Activated CD4-positive, alpha-beta T cell treated with anti-CD3 and anti-CD28 coated beads for 48 hours (primary cell): Measurements from ENCODE around the gene NEK1.

ENCODE experiments used
- DNase-seq: peaks from one replicate; pipeline ENCODE4 v3.0.0-alpha.2; 2020

Gene NEK1

DNA sequence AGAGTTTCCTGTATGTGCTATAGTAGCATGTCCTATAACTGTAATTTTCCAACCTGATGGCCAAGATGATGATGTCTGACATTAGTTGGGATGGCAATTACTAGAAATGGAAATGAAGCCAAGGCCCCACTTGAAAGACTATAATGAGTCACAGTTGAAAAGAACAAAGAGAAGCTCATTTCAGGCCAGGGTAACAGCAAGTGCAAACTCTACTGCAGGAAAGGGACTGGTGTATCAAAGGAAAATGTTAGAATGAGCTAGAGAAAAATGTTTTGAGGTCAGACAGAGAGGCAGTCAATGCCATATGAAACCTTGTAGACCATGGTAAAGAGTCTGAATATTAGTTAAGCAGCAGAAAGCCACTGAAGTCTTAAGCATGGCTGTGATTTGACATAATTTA, 195.4 kb downstream of the NEK1 start:
- no peak for DNase-seq

DNA sequence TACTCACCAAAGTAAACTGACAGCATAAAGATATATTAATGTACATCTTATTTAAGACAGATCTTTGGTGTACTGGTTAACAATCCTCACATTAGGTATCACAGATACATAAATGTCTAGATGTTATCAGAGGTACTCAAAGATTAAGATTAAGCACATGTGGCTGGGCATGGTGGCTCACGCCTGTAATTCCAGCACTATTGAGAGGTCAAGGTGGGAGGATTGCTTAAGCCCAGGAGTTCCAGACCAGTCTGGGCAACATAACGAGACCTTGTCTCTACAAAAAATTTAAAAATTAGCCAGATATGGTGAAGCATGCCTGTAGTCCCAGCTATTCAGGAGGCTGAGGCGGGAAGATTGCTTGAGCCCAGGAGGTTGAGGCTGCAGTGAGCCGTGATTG, 195.9 kb downstream of the NEK1 start:
- DNase-seq, result no peak

DNA sequence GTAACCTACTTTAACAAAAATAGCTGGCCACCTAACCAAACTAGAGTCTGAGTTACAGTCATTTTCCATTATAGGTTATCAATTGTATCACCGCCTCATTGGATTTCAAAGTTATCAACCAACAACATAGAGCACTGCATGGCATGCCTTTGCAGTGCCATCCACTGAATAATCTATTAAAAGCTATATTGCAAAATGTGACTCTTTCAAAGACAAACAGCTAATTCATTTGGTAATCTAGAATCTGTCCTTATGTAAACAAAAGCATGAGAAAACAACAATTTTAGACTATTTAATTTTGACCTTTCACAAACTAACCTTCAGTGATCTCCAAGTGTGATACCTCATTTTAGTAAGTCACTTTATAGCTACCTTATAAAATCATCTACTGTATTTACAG, 197.5 kb downstream of the NEK1 start:
- DNase-seq, result no peak

DNA sequence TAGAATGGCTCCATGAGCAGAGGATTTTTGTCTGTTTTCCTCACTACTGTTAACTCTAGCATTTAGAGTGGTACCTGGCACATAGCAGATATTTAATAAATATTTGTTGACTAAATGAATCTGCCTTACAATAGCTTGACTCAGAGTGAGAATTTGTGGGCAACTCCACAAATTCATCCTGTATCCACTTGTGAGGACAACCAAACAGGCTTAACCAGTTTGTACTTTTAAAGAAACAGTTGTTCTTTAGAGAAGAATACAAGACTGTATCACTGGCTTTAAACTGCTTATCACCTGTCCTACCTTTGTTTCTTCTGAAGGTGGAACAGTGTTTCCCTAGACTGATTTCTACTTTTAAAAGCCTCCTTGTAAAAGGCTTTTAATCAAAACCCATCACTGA, 200.3 kb downstream of the NEK1 start:
- DNase-seq, result no peak

DNA sequence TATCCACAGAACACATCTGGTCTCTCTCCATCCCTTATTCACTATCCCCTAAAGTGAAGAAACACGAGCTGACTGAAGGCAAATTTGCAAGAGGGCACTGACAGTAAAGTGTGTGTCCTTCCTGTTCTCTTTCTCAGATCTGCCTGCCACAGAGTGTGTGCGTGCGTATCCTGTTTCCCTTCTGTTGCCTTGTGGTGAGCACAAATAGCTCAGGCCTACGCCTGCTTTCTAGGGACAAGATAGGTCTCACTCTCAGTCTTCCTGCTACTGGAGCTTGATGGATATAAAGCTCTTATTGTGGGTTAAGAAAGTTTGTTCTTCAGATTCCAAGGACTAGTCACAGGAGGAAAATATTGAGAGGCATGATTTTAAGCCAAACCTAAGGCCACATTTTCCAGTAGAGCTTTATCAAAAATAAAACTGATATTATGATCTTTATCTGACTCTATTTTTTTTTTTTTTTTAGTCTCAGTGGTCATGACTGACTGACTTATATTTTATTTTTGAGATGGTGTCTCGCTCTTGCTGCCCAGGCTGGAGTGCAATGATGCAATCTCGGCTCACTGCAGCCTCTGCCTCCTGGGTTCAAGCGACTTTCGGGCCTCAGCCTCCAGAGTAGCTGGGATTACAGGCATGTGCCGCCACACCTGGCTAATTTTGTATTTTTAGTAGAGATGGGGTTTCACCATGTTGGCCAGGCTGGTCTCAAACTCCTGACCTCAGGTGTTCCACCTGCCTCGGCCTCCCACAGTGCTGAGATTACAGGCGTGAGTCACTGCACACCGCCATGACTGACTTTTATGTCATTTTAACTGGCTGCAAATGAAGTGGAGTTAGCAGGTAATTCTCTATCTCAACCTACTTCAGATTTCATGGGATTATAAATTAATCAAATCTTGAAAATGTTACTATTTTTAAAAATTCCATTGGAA, 201.3 kb downstream of the NEK1 start:
- DNase-seq, result peak; percentile 59

GRCh38 chr4:169407217-169407845, 205.1 kb downstream of the NEK1 start:
- DNase-seq, result no peak

DNA sequence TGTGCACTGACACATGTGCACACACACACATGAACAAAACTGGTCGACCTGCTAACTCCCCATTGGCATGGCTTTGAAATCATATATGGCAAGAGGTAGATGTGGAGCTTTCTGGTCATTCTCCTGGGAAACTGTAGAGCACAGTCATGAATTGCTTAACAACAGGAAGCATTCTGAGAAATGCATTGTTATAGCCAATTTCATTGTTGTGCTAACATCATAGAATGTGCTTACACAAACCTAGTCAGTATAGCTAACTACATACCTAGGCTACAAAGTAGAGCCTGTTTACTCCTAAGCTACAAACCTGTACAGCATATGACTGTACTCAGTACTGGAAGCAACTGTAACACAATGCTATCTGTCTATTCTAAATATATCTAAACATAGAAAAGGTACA, 207.4 kb downstream of the NEK1 start:
- no peak for DNase-seq

- no peak for DNase-seq
Measured at GRCh38 chr4:169400832-169401231, 211.6 kb downstream of the NEK1 start.

DNA sequence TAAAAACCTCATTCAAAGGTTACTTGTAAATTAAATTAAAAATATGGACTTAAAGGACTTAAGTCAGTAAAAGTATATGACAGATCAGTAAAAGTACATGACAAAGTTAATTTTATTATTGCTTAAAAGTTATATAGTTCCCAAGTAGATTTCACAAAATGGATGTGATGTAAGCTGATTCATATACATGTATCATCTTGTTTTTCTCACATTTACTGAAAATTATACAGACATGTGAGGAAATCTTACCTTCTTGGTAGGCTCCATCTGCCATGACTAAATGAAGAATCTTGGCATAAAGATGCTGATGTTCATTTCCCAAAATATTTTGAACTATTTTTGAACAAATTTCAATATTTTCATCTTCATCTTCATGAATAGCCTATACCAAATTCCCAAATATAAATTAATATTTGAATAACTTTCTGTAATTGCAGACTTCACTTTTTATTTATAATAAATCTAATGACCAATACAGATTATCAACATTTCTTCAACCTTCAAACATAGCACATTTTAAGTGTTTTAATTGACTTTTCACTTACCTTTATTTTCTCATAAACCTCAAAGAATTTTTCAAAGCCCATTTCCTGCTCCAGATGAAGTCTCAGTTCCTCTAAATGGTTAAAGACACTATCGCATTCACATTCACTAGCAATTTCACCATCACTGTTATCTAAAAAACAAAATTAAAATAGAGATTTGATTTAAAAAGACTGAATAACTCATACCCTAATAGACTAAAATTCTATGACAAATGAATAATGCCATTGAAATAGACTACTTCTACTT, 212.2 kb downstream of the NEK1 start:
- no peak for DNase-seq

- no peak for DNase-seq
Measured at GRCh38 chr4:169398316-169398715, 214.1 kb downstream of the NEK1 start.

DNA sequence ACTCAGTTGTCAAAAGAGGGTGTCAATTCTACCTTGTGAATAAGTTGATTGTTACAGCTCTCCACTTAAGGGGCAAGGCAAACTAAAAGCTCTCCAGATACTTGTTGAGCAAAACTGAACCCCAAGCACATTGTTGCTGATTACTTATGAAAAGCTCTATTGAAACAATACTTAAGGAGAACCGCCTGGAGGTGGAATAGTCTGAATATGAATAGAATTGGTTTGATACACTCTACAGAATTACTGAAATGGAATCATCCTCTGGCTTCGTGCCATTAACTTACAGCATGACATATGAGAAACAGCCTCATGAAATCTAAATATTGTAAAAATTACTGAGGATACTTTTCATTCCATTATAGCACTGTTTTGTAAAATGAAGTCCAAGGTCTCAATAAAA, 214.6 kb downstream of the NEK1 start:
- DNase-seq, result no peak

DNA sequence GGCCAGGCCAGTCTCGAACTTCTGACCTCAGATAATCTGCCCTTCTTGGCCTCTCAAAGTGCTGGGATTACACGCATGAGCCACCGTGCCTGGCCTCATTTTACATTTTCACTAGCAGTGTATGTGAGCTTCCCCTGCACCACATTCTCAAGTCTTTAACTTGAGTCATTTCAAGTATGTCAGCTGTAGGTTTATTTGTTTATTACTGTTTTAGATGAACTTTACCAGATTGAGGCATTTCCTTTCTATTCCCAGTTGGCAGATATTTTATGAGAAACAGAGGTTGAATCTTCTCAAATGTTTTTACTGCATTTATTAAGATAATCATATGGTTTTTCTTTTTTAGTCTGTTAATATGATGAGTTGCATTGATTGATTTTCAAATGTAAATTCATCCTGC, 227.0 kb downstream of the NEK1 start:
- no peak for DNase-seq

GRCh38 chr4:169384779-169385178, 227.6 kb downstream of the NEK1 start:
- no peak for DNase-seq

DNA sequence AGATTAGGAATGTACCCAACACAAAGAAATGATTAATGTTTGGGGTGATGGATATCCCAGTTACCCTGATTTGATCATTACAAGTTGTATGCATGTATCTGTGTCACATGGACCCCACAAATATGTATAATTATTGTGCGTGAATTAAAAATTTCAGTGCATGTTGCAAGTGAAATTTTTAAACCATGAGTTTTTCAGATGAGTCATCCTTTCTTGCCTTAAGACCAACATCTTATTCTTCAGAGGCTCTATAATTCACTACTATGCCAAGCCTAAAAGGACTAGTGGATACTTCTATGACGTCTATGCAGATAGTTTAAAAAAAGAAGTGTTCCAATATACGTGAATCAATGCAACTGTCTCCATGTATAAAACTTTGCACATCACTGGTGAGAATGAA, 228.7 kb downstream of the NEK1 start:
- DNase-seq, result no peak

DNA sequence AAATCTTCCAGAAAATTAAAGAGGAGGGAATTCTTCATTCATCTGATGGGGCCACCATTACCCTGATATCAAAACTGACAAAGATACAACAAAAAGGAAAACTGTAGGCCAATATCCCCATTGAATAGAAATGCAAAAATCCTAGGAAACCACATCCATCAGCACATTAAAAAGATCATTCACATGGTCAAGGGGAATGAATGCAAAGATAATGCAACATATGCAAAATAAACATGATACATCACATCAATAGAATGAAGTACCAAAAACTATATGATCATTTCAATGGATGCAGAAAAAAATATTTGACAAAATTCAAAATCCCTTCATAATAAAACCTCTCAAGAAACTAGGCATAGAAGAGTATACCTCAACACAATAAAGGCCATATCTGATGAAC, 232.7 kb downstream of the NEK1 start:
- no peak for DNase-seq

GRCh38 chr4:169377367-169377766, 235.0 kb downstream of the NEK1 start:
- DNase-seq, result no peak

DNA sequence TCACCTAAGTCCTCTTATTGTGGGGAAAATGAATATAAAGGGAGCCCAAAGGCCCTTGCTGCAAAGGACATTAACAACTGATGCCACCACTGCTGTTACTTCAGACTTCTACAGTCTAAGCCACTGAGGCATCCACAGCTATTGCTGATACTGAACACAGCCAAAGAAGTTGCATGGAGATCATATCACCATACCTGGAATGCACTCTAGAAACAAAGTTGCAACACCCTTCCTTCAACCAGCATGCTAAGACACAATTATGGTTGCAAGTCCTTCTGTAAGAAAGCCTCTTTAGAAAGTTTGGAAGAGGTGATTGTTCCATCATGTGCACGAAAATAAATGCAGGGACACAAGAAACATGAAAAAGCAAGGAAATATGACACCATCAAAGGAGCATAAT, 236.0 kb downstream of the NEK1 start:
- no peak for DNase-seq

- DNase-seq, result no peak
Measured at GRCh38 chr4:169372791-169373190, 239.6 kb downstream of the NEK1 start.

GRCh38 chr4:169369634-169370033, 242.7 kb downstream of the NEK1 start:
- DNase-seq, result no peak

DNA sequence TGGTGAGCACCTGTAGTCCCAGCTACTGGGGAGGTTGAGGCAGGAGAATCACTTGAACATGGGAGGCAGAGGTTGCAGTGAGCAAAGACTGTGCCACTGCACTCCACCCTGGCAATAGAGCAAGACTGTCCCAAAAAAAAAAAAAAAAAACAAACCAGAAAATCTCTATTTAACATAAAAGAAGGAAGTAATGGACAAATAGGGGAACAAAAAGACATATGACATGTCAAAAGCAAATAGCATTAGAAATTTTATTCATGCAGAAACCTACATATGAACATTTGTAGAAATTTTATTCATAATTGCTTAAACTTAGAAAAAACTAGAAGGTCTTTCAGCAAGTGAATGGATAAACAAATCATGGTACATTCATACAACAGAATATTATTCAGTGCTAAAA, 244.6 kb downstream of the NEK1 start:
- no peak for DNase-seq

DNA sequence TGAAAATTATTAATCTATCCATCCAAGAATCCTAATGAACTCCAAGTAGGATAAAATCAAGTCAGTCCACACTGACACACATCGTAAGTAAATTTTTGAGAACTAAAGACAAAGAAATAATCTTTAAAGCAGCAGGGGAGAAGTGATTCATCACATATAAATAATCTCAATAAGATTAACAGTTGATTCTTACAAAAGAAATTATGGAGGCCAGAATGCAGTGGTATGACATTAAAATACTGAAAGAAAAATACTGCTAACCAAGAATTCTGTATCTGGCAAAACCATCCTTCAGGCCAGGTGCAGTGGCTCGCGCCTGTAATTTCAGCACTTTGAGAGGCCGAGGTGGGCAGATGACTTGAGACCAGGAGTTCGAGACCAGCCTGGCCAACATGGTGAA, 245.6 kb downstream of the NEK1 start:
- DNase-seq, result no peak

DNA sequence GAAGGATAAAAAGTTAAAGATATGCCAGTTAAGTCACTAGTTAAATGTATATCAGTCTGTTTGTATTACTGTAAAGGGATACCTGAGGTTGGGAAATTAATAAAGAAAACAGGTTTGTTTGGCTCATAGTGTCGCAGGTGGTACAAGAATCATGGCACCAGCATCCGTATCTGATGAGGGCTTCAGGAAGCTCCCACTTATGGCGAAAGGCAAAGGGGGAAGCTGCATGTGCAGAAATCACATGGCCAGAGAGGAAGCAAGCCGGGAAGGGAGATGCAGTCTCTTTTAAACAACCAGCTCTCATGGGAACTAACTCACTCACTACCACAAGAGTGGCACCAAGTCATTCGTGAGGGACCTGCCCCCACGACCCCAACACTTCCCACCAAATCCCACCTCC, 249.8 kb downstream of the NEK1 start:
- no peak for DNase-seq

GRCh38 chr4:169361756-169362155, 250.6 kb downstream of the NEK1 start:
- no peak for DNase-seq

DNA sequence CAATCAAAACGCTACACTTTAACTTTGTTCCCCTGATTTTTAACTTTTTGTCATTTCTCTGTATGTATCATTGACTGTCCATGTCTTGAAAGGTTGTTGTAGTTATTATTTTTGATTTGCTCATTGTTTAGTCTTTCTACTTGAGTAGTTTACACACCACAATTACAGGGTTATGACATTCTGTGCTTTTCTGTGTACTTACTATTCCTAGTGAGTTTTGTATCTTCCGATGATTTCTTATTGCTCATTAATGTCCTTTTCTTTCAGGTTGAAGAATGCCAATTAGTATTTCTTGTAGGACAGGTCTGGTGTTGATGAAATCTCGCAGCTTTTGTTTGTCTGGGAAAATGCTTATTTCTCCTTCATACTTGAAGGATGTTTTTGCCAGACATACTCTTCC, 252.4 kb downstream of the NEK1 start:
- no peak for DNase-seq
